Measurements from ENCODE around the gene EBNA1BP2.

GRCh38 chr1:43144237-43144636 lies 27.9 kb downstream of the EBNA1BP2 start:
- no peak for TF ChIP-seq CTCF (IDR thresholded peaks at IDR 0.05)
- TF ChIP-seq POLR2A (IDR thresholded peaks at IDR 0.05), result no peak

Data from body of pancreas (tissue), 4 donors.